K562 (cell line): ENCODE measurements around the gene EIF5A2. TPM values are rescaled to one million over a fixed set of nuclear protein-coding genes. Genes with fewer than 3 reads are reported as not detected.
A peak's percentile ranks its signal among the peaks of the same experiment; 100 is the strongest.
"Not testable (repeated sequence)": the region's sequence is repeated elsewhere in the genome, so short reads cannot be mapped to it uniquely, and the experiment has no call there.

Source experiments
- ATAC-seq: fragments of 200-7000 bp; cut with Tn5 transposase; 3 replicates; pipeline ENCODE4 v1.9.1; 2020; ENCODE audit warnings: moderate library complexity
- BruUV-seq: library from RNA; stranded (reverse); fragments of 400-500 nt; replicated peaks from 2 replicates; lab custom pipeline; 2021; lab: Mats Ljungman, UMichigan
- CTCF ChIA-PET: fragments of 300-600 bp; formaldehyde crosslinking; extraction: SDS; loops from one replicate; lab custom pipeline; 2021; ENCODE audit warnings: low intra/inter-chr PET ratio; lab: Yijun Ruan, JAX
- POLR2A ChIA-PET: fragments of 300-600, 350-650 bp; sonication (Branson Sonifier 250); formaldehyde crosslinking; extraction: SDS; loops from one replicate; lab custom pipeline; 2021; ENCODE audit warnings: antibody characterized with exemption, inconsistent platforms; lab: Yijun Ruan, JAX
- DNase-seq, 4 experiments: peaks; one replicate each; pipeline versions ENCODE4 v3.0.0 to v3.0.0-alpha.2; 2011 to 2018; ENCODE audit warnings: low spot score in 3 of 4, mixed read lengths in 3 of 4; ENCODE audit errors: extremely low read depth in 1 of 4
- FAIRE-seq: peaks from 2 replicates; lab custom pipeline; 2011; peaks lifted over from hg19 to GRCh38; lab: Jason Lieb, UNC
- H2AFZ ChIP-seq: 2 replicates; pipeline ENCODE4 v1.6.0; 2011; ENCODE audit warnings: low read depth, low read length, control low read depth, inconsistent platforms
- H3K27ac ChIP-seq: fragments of 200-600 bp; 3 replicates; pipeline ENCODE4 v1.8.0; 2011; ENCODE audit warnings: low read depth, mild to moderate bottlenecking, control low read depth, inconsistent platforms, low read length, moderate library complexity, mixed read lengths; ENCODE audit errors: extremely low read depth
- H3K27me3 ChIP-seq, 2 experiments: fragments of 300-600 bp in 1 of 2; 2 replicates in 1 of 2; 3 replicates in 1 of 2; pipeline versions ENCODE4 v1.6.0 to v1.8.0; 2011; ENCODE audit warnings: inconsistent platforms in 2 of 2, low read length in 2 of 2, mild to moderate bottlenecking in 1 of 2, mixed read lengths in 1 of 2, moderate library complexity in 1 of 2; ENCODE audit not compliant: control insufficient read depth in 2 of 2, insufficient read depth in 2 of 2
- H3K36me3 ChIP-seq: fragments of 300-600 bp; 3 replicates; pipeline ENCODE4 v1.8.0; 2011; ENCODE audit warnings: mild to moderate bottlenecking, low read length, inconsistent platforms; ENCODE audit not compliant: control insufficient read depth, insufficient read depth
- H3K4me1 ChIP-seq, 2 experiments: fragments of 200-600 bp in 1 of 2; replicated peaks in 1 of 2; 2 replicates in 1 of 2; 3 replicates in 1 of 2; pipeline versions ENCODE4 v1.5.1 to v1.8.0; 2011; ENCODE audit warnings: inconsistent platforms in 2 of 2, low read length in 2 of 2, mild to moderate bottlenecking in 1 of 2, mixed read lengths in 1 of 2, moderate library complexity in 1 of 2; ENCODE audit not compliant: control insufficient read depth in 2 of 2, insufficient read depth in 2 of 2
- H3K4me2 ChIP-seq: 2 replicates; pipeline ENCODE4 v1.6.1; 2011; ENCODE audit warnings: low read length, control low read depth, inconsistent platforms, mixed read lengths; ENCODE audit not compliant: insufficient read depth
- H3K4me3 ChIP-seq: fragments of 200-600 bp; sonication (generic), shearing (Covaris generic); 2 replicates; pipeline ENCODE4 v1.5.1; 2016; ENCODE audit warnings: control low read depth, inconsistent platforms
- H3K79me2 ChIP-seq: fragments of 200-600 bp; 3 replicates; pipeline ENCODE4 v1.8.0; 2011; ENCODE audit warnings: low read length, inconsistent platforms; ENCODE audit not compliant: control insufficient read depth, insufficient read depth
- H3K9ac ChIP-seq, 2 experiments: 2 replicates each; pipeline versions ENCODE4 v1.6.0 to v1.6.1; 2011; ENCODE audit warnings: low read depth in 2 of 2, low read length in 2 of 2, control low read depth in 1 of 2, inconsistent platforms in 1 of 2, mild to moderate bottlenecking in 1 of 2, mixed read lengths in 1 of 2; ENCODE audit not compliant: insufficient read depth in 1 of 2
- H3K9me1 ChIP-seq: one replicate; pipeline ENCODE4 v1.6.0; 2011; ENCODE audit warnings: inconsistent platforms, mild to moderate bottlenecking, low read length, moderate library complexity; ENCODE audit not compliant: control insufficient read depth, insufficient read depth
- H3K9me3 ChIP-seq: replicated peaks from 2 replicates; pipeline ENCODE4 v1.5.1; 2011; ENCODE audit warnings: low read depth, low read length, inconsistent platforms; ENCODE audit not compliant: control insufficient read depth, insufficient read depth
- H4K20me1 ChIP-seq: replicated peaks from 2 replicates; pipeline ENCODE4 v1.6.1; 2011; ENCODE audit warnings: low read length, inconsistent platforms, mixed read lengths; ENCODE audit not compliant: control insufficient read depth, insufficient read depth
- ZNF146 ChIP-seq: IDR thresholded peaks from one replicate; pipeline ENCODE4 v1.6.1; 2018; ENCODE audit warnings: missing compliant biosample characterization; ENCODE audit not compliant: unreplicated experiment
- WGBS: fragments of 100-300 bp; shearing (Covaris generic); methylation state at CpG from one replicate; pipeline ENCODE4 v1.1.6; 2016; ENCODE audit warnings: low coverage, mixed read lengths; ENCODE audit not compliant: insufficient coverage; ENCODE audit errors: missing lambda C conversion rate; 5-methylcytosine and 5-hydroxymethylcytosine counted together
- in situ Hi-C: fragments of 300-500 bp; cut with MboI; formaldehyde crosslinking; loops from 4 replicates; pipeline ENCODE4 v1.15.0; 2018; ENCODE audit warnings: inconsistent platforms, mixed read lengths
- intact Hi-C: fragments of 100-400 bp; cut with micrococcal nuclease; formaldehyde crosslinking; loops from 2 replicates; pipeline ENCODE4 v1.14.2; 2022
- polyA plus RNA-seq, 8 experiments: library from polyadenylated mRNA; depleted of rRNA in 4 of 8; stranded (reverse) in 5 of 8; unstranded in 3 of 8; fragments of >200 nt; fragmentation: Nextera tagmentation in 2 of 8; fragmentation: Illumina TruSeq in 1 of 8; extraction: Ambion mirVana in 2 of 8; extraction: Trizol in 1 of 8; gene quantifications; 2 replicates each; pipeline versions ENCODE4 v1.2.1 to v1.2.3, GENCODE V29; 2011 to 2014; ENCODE audit warnings: inconsistent platforms in 1 of 8, missing spikeins in 1 of 8
- total RNA-seq, 7 experiments: library from RNA; depleted of rRNA in 6 of 7; stranded (reverse); fragments of >200 nt in 6 of 7; fragmentation: Illumina TruSeq in 2 of 7; extraction: Trizol in 2 of 7; gene quantifications; 2 replicates each; pipeline versions ENCODE4 v1.2.1 to v1.2.3, GENCODE V29; 2011 to 2021; ENCODE audit warnings: low replicate concordance in 1 of 7

EIF5A2 gene
- total and polyA plus RNA-seq, 9 of the 15 experiments (the other 6 are each of a cell fraction or from before 2014, with no cell fraction given), result 3.9 to 18.3 (median 15.9) TPM

DNA sequence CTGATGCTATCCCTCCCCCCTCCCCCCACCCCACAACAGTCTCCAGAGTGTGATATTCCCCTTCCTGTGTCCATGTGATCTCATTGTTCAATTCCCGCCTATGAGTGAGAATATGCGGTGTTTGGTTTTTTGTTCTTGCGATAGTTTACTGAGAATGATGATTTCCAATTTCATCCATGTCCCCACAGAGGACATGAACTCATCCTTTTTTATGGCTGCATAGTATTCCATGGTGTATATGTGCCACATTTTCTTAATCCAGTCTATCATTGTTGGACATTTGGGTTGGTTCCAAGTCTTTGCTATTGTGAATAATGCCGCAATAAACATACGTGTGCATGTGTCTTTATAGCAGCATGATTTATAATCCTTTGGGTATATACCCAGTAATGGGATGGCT, 29.7 kb downstream of the EIF5A2 start:
- H3K27me3 ChIP-seq, H2AFZ ChIP-seq, H3K9me3 ChIP-seq, ATAC-seq, H3K4me2 ChIP-seq, H3K9me1 ChIP-seq, CTCF ChIA-PET, H3K36me3 ChIP-seq, H3K9ac ChIP-seq, in situ Hi-C loops, POLR2A ChIA-PET, intact Hi-C loops, H3K4me3 ChIP-seq, H4K20me1 ChIP-seq, FAIRE-seq, BruUV-seq, H3K4me1 ChIP-seq, H3K27ac ChIP-seq, DNase-seq, H3K79me2 ChIP-seq: not testable (repeated sequence)
- 49% methylated on average over 2 of the region's 5 CpGs for WGBS
- peak; percentile 60 for TF ChIP-seq ZNF146 (CRISPR knock-in tag)

DNA sequence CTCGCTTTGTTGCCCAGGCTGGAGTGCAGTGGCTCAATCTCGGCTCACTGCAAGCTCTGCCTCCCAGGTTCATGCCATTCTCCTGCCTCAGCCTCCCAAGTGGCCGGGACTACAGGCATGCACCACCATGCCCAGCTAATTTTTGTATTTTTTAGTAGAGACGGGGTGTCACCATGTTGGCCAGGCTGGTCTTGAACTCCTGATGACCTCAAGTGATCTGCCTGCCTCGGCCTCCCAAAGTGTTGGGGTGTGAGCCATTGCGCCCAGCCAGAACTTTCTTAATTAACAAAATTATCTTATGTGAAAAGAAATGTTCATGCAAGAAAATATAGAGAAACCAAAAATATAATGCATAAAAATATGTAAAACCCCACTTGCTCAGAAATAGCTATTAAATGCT, 31.1 kb downstream of the EIF5A2 start:
- CTCF ChIA-PET, BruUV-seq: not testable (repeated sequence)

More for the DNA sequence above, 31.1 kb downstream of the EIF5A2 start:
- H3K27me3 ChIP-seq, H3K36me3 ChIP-seq, H3K9me3 ChIP-seq, ATAC-seq, H3K27ac ChIP-seq, H3K4me3 ChIP-seq, H3K4me2 ChIP-seq, H3K9me1 ChIP-seq, intact Hi-C loops, H4K20me1 ChIP-seq, H3K9ac ChIP-seq, FAIRE-seq, H3K4me1 ChIP-seq, DNase-seq, H3K79me2 ChIP-seq, in situ Hi-C loops, H2AFZ ChIP-seq: not testable (repeated sequence)
- 61% methylated on average over 6 of the region's 6 CpGs for WGBS
- POLR2A ChIA-PET, result interaction anchor here (0.7 kb wide), 1 partner anchor 12 kb away, joined by 4 read pairs; no protein-coding TSS in a partner anchor
